Fibroblast of skin of scalp (primary cell): Measurements from ENCODE around the gene RPL35.

ENCODE experiments used
- DNase-seq: peaks from one replicate; pipeline ENCODE4 v3.0.0-alpha.2; 2013

The RPL35 gene

GRCh38 chr9:124818431-124819281, 43.1 kb downstream of the RPL35 start:
- no peak for DNase-seq

- no peak for DNase-seq
Observed at GRCh38 chr9:124815601-124816000, 46.2 kb downstream of the RPL35 start.

GRCh38 chr9:124814164-124814535, 47.6 kb downstream of the RPL35 start:
- DNase-seq: no peak

- no peak for DNase-seq
Observed at GRCh38 chr9:124813501-124814163, 48.1 kb downstream of the RPL35 start.

- no peak for DNase-seq
Observed at GRCh38 chr9:124813041-124813440, 48.7 kb downstream of the RPL35 start.

- DNase-seq: peak; percentile 100
Observed at GRCh38 chr9:124812441-124812876, 49.3 kb downstream of the RPL35 start.

- DNase-seq: peak; percentile 94
Observed at GRCh38 chr9:124810663-124811355, 50.9 kb downstream of the RPL35 start.

GRCh38 chr9:124809741-124810500, 51.8 kb downstream of the RPL35 start:
- DNase-seq: no peak

- DNase-seq: no peak
Observed at GRCh38 chr9:124809211-124809610, 52.5 kb downstream of the RPL35 start.

- DNase-seq: no peak
Observed at GRCh38 chr9:124808246-124808956, 53.4 kb downstream of the RPL35 start.
